Ascending aorta (tissue), 2 donors: ENCODE results near the gene COL19A1. TPM values are rescaled to one million over a fixed set of nuclear protein-coding genes. Genes with fewer than 3 reads are reported as not detected.

ENCODE experiments used
- DNase-seq, 2 donors: peaks; one replicate each; pipeline ENCODE4 v3.0.0-alpha.2; 2019; ENCODE audit warnings: low spot score in 2 of 2
- H3K27ac ChIP-seq, 2 donors: fragments of 200-600 bp; sonication (generic); one replicate each; pipeline ENCODE4 v1.5.1; 2016 to 2017; ENCODE audit warnings: mild to moderate bottlenecking in 1 of 2
- H3K27me3 ChIP-seq: fragments of 200-600 bp; sonication (generic); one replicate; pipeline ENCODE4 v1.5.1; 2017
- H3K36me3 ChIP-seq, 2 donors: fragments of 200-600 bp; sonication (generic); one replicate each; pipeline ENCODE4 v1.5.1; 2016
- H3K4me1 ChIP-seq, 2 donors: fragments of 200-600 bp; sonication (generic); one replicate each; pipeline ENCODE4 v1.5.1; 2016 to 2017; ENCODE audit warnings: mild to moderate bottlenecking in 1 of 2
- H3K4me3 ChIP-seq, 2 donors: fragments of 200-600 bp; sonication (generic); one replicate each; pipeline ENCODE4 v1.5.1; 2016 to 2017; ENCODE audit warnings: mild to moderate bottlenecking in 1 of 2
- H3K9me3 ChIP-seq, 2 donors: fragments of 200-600 bp; sonication (generic); one replicate each; pipeline ENCODE4 v1.5.1; 2016
- intact Hi-C: fragments of 100-400 bp; cut with DNase I; formaldehyde crosslinking; loops from one replicate; pipeline ENCODE4 v1.15.1; 2023
- total RNA-seq: library from RNA; depleted of rRNA; stranded (reverse); fragments of >200 nt; gene quantifications from one replicate; pipeline ENCODE4 v1.1.0, GENCODE V29; 2016
- TF ChIP-seq, protein P1 (sequence below), 3 experiments: fragments of 200-600 bp in 2 of 3; fragments of 450-650 bp in 1 of 3; sonication (generic) in 2 of 3; IDR thresholded peaks; one replicate each; pipeline ENCODE4 v1.5.1; 2016 to 2019; ENCODE audit warnings: antibody characterized with exemption in 3 of 3, mild to moderate bottlenecking in 1 of 3, moderate library complexity in 1 of 3

The COL19A1 gene
- total RNA-seq, 1 donor from 2014 or later = not detected

DNA sequence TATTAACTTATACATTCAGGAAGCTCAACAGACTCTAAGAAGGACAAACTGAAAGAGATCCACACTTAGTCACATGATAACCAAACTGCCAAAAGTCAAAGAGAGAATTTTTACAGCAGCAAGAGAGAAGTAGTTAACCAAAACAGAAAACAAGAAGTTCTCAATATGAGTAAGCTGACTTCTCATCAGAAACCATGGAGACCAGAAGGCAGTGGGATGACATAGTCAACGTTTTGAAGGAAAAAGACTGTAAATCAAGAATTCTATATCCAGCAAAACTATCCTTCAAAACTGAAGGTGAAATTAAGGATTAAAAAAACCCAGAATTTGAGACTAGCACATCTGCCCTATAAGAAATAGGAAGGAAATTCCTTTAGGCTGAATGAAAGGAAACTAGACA, 60.4 kb downstream of the COL19A1 start:
- no peak for DNase-seq
- Histone ChIP-seq H3K27me3 (no peaks in the 10 kb centered on the region), H3K4me1 (no peaks in the 10 kb centered on the region), H3K27ac (no peak overlapping the region), H3K4me3 (no peak overlapping the region), H3K9me3 (no peaks in the 10 kb centered on the region), H3K36me3 (no peaks in the 10 kb centered on the region)
- intact Hi-C loops = no loop called here
- TF ChIP-seq, protein P1, sequence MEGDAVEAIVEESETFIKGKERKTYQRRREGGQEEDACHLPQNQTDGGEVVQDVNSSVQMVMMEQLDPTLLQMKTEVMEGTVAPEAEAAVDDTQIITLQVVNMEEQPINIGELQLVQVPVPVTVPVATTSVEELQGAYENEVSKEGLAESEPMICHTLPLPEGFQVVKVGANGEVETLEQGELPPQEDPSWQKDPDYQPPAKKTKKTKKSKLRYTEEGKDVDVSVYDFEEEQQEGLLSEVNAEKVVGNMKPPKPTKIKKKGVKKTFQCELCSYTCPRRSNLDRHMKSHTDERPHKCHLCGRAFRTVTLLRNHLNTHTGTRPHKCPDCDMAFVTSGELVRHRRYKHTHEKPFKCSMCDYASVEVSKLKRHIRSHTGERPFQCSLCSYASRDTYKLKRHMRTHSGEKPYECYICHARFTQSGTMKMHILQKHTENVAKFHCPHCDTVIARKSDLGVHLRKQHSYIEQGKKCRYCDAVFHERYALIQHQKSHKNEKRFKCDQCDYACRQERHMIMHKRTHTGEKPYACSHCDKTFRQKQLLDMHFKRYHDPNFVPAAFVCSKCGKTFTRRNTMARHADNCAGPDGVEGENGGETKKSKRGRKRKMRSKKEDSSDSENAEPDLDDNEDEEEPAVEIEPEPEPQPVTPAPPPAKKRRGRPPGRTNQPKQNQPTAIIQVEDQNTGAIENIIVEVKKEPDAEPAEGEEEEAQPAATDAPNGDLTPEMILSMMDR (IDR thresholded peaks at IDR 0.05) = no peak

DNA sequence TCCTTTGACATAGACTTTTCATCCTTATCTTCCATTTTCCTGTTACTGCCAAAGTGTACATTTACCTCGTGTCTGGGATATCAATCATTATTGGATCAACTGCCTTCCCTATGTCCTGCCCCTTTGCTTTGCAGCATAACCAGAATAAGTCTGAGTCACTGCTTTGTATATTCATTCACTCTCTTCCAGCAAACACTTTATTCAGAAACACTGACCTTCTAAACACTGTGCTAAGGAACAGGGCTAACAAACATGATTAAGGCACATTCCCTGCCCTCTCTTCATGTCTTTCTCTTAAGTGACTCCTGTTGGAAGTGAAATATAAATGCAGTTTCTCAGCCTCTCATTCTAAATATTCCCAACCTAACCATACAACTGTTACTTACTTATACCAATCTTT, 66.9 kb downstream of the COL19A1 start:
- no peaks in the 10 kb centered on the region for H3K27me3 ChIP-seq
- TF ChIP-seq, protein P1 (IDR thresholded peaks at IDR 0.05) = no peak
- H3K27ac ChIP-seq = no peak overlapping the region
- no peak for DNase-seq
- intact Hi-C loops = no loop called here
- H3K36me3 ChIP-seq = no peaks in the 10 kb centered on the region
- no peak overlapping the region for H3K4me3 ChIP-seq
- H3K4me1 ChIP-seq = no peaks in the 10 kb centered on the region
- H3K9me3 ChIP-seq = no peaks in the 10 kb centered on the region

DNA sequence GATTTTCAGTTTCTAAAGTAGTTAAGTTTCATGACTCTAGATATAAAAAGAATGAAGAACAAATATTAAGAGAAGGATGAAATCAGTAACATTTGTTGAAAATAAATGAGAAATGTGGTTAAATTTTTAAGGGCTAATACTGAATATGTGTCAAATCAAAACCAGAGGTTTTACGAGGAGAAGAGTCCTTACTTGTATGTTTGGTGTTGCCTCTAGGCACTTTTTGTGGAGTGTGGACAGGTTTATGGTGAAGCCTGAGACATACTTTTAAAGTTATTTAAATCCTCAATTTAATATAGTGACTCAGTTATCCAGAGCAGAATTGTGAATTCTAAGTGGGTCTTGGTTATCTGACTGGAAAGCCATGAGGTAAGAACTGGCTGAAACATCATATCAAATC, 68.7 kb downstream of the COL19A1 start:
- no peaks in the 10 kb centered on the region for H3K4me1 ChIP-seq
- intact Hi-C loops = loop anchor here (5.0 kb wide), 1 partner anchor 138 kb away; the partner anchor contains the start of gene LMBRD1
- no peak for DNase-seq

DNA sequence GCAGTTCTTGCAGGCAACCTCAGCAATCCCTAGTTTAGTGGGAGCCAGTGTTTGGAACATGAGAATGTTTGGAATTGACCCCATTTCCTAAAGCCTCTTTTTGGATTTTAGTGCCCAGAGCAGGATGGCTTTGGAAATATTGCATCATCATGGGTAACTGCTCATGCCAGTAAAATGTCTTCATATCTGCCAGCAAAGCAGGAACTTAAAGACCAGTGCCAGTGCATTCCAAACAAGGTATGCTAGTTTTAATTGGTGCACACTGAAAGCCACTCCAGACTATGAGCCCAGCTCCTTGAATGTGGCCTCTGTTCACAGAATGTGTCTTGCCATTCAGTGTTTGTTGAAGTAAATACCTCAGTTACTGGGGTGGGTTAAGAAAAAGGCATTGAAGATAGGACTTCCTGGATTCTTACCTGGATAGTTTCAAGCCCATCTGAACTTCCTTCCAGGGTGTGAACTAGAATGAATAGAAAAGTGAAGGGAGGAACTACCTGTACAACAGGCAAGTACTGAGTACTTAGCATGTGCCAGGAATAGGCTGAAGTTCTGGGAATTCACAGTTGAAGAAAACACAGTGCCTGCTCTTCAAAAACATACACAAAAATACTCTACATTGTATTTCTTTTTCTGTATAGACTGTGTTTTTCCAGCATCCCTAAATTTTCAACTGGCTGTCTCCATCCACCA, 70.5 kb downstream of the COL19A1 start:
- TF ChIP-seq, protein P1 (IDR thresholded peaks at IDR 0.05) = no peak
- Histone ChIP-seq H3K4me3 (no peak overlapping the region), H3K27me3 (no peaks in the 10 kb centered on the region), H3K4me1 (no peaks in the 10 kb centered on the region), H3K9me3 (no peaks in the 10 kb centered on the region), H3K27ac (peak overlapping the region; percentile 41 to 42), H3K36me3 (no peaks in the 10 kb centered on the region)
- peak in 1 of 2 donors; percentile 65 for DNase-seq
- intact Hi-C loops = loop anchor here (2.0 to 5.0 kb wide), 2 partner anchors 70 to 140 kb away; partner anchors contain the start of genes COL19A1 and LMBRD1

More for the DNA sequence above, 68.7 kb downstream of the COL19A1 start:
- H3K27me3 ChIP-seq = no peaks in the 10 kb centered on the region
- H3K9me3 ChIP-seq = no peaks in the 10 kb centered on the region
- H3K27ac ChIP-seq = no peak overlapping the region
- no peak overlapping the region for H3K4me3 ChIP-seq
- H3K36me3 ChIP-seq = no peaks in the 10 kb centered on the region
- TF ChIP-seq, protein P1 (IDR thresholded peaks at IDR 0.05) = no peak

DNA sequence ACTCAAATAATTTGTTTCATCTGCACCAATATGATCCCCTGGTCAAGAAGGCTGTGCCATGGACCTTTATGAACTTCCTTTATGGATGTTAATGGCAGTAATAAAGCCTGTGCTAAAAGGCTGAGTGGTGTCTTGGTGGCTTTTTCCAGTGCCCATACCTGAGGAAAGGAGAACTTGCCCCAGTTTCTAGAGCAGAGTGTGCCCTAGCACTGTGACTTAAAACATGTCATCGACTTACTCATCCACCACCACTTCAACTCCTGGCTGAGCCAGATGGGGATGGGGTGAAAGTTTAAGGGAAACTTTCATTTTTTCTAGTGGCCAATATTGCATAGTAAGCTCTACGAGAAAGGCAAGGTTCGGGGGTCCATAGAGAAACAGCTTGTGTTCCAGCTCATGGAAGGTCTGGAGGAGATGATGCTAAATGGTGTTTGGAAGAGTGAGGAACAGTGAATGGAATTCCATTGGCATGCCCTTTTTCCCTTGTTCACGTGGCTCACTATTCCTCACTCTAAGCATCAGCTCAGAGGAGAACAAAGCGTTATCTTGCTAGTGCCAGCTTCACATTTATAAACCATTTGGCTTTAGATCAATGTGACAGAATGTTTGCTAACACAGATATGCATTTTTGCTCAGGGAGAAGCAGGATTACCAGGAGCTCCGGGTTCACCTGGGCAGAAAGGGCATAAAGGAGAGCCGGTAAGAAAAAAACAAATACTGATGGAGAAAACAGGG, 71.2 kb downstream of the COL19A1 start:
- intact Hi-C loops = loop anchor here (2.0 to 5.0 kb wide), 2 partner anchors 71 to 140 kb away; partner anchors contain the start of genes COL19A1 and LMBRD1
- no peaks in the 10 kb centered on the region for H3K36me3 ChIP-seq
- no peaks in the 10 kb centered on the region for H3K9me3 ChIP-seq
- H3K27ac ChIP-seq = peak overlapping the region; percentile 41 to 42
- H3K27me3 ChIP-seq = no peaks in the 10 kb centered on the region
- DNase-seq = no peak
- H3K4me1 ChIP-seq = no peaks in the 10 kb centered on the region
- TF ChIP-seq, protein P1 (IDR thresholded peaks at IDR 0.05) = no peak
- H3K4me3 ChIP-seq = no peak overlapping the region
